Measurements from ENCODE around the gene TNFSF10. TPM values are rescaled to one million over a fixed set of nuclear protein-coding genes. Genes with fewer than 3 reads are reported as not detected.
A peak's percentile ranks its signal among the peaks of the same experiment; 100 is the strongest.

TNFSF10 gene
- total RNA-seq, 6 experiments from 2014 or later: 0.17 to 0.31 (median 0.28) TPM; not detected in 3

GRCh38 chr3:172562871-172563865, 39.9 kb upstream of the TNFSF10 start:
- peak; percentile 61 for DNase-seq
- Mint-ChIP-seq H3K9me3 (peaks cover 4% of the 10 kb centered on the region; the same call in 1 of the 2 replicates), H3K36me3 (ENCODE audit: low read depth) (no peaks in the 10 kb centered on the region), H3K4me1 (ENCODE audit: low read depth) (peaks cover 24% of the 10 kb centered on the region), H3K27ac (peak overlapping the region; percentile 27; the same call in 1 of the 2 replicates), H3K27me3 (ENCODE audit: insufficient read depth) (no peaks in the 10 kb centered on the region), H3K4me3 (peak overlapping the region; percentile 77)
- no peak for TF ChIP-seq CTCF (IDR thresholded peaks at IDR 0.05)

- no peaks in the 10 kb centered on the region for H3K36me3 Mint-ChIP-seq (ENCODE audit: low read depth)
- no peak overlapping the region for H3K27ac Mint-ChIP-seq
- H3K9me3 Mint-ChIP-seq: no peaks in the 10 kb centered on the region
- no peak overlapping the region for H3K4me3 Mint-ChIP-seq
- peaks cover 4% of the 10 kb centered on the region for H3K27me3 Mint-ChIP-seq (ENCODE audit: insufficient read depth)
- H3K4me1 Mint-ChIP-seq (ENCODE audit: low read depth): peaks cover 24% of the 10 kb centered on the region
- DNase-seq: no peak
- no peak for TF ChIP-seq CTCF (IDR thresholded peaks at IDR 0.05)
Observed at GRCh38 chr3:172561897-172562640, 38.8 kb upstream of the TNFSF10 start.

GRCh38 chr3:172560586-172560985, 37.4 kb upstream of the TNFSF10 start:
- H3K27ac Mint-ChIP-seq: no peak overlapping the region
- H3K4me3 Mint-ChIP-seq: no peak overlapping the region
- DNase-seq: no peak
- no peaks in the 10 kb centered on the region for H3K9me3 Mint-ChIP-seq
- TF ChIP-seq CTCF (IDR thresholded peaks at IDR 0.05): no peak
- no peaks in the 10 kb centered on the region for H3K36me3 Mint-ChIP-seq (ENCODE audit: low read depth)
- H3K27me3 Mint-ChIP-seq (ENCODE audit: insufficient read depth): peaks cover 4% of the 10 kb centered on the region
- H3K4me1 Mint-ChIP-seq (ENCODE audit: low read depth): peaks cover 24% of the 10 kb centered on the region

GRCh38 chr3:172560026-172560425, 36.8 kb upstream of the TNFSF10 start:
- Mint-ChIP-seq H3K4me3 (no peak overlapping the region), H3K27ac (no peak overlapping the region), H3K4me1 (ENCODE audit: low read depth) (peaks cover 24% of the 10 kb centered on the region), H3K36me3 (ENCODE audit: low read depth) (no peaks in the 10 kb centered on the region), H3K27me3 (ENCODE audit: insufficient read depth) (peaks cover 4% of the 10 kb centered on the region), H3K9me3 (no peaks in the 10 kb centered on the region)
- no peak for DNase-seq
- no peak for TF ChIP-seq CTCF (IDR thresholded peaks at IDR 0.05)

GRCh38 chr3:172559020-172559419, 35.8 kb upstream of the TNFSF10 start:
- H3K27me3 Mint-ChIP-seq (ENCODE audit: insufficient read depth): peaks cover 4% of the 10 kb centered on the region
- DNase-seq: no peak

More at GRCh38 chr3:172559020-172559419, 35.8 kb upstream of the TNFSF10 start:
- Mint-ChIP-seq H3K4me1 (ENCODE audit: low read depth) (peaks cover 24% of the 10 kb centered on the region), H3K9me3 (no peaks in the 10 kb centered on the region), H3K36me3 (ENCODE audit: low read depth) (no peaks in the 10 kb centered on the region), H3K27ac (no peak overlapping the region), H3K4me3 (no peak overlapping the region)
- no peak for TF ChIP-seq CTCF (IDR thresholded peaks at IDR 0.05)

Data from HFFc6 (cell line).